HUES48 (cell line): ENCODE results near the gene WFS1.

Experiments
- H3K27ac ChIP-seq: one replicate; pipeline ENCODE4 v1.7.0; 2013; ENCODE audit warnings: low read depth, low read length, inconsistent platforms
- H3K27me3 ChIP-seq: 2 replicates; pipeline ENCODE4 v1.6.1; 2013; ENCODE audit warnings: mild to moderate bottlenecking, low read length; ENCODE audit not compliant: control insufficient read depth, insufficient read depth
- H3K36me3 ChIP-seq: 2 replicates; pipeline ENCODE4 v1.6.1; 2013; ENCODE audit warnings: low read length; ENCODE audit not compliant: control insufficient read depth, insufficient read depth
- H3K4me1 ChIP-seq: 2 replicates; pipeline ENCODE4 v1.6.1; 2013; ENCODE audit warnings: mild to moderate bottlenecking, low read length; ENCODE audit not compliant: control insufficient read depth, insufficient read depth
- H3K4me3 ChIP-seq: 2 replicates; pipeline ENCODE4 v1.5.1; 2013; ENCODE audit warnings: mild to moderate bottlenecking, low read depth, low read length
- H3K9ac ChIP-seq: 2 replicates; pipeline ENCODE4 v1.6.1; 2013; ENCODE audit warnings: mild to moderate bottlenecking, low read depth, low read length, moderate library complexity
- H3K9me3 ChIP-seq: 2 replicates; pipeline ENCODE4 v1.6.1; 2013; ENCODE audit warnings: low read length; ENCODE audit not compliant: control insufficient read depth, insufficient read depth

WFS1 gene

DNA sequence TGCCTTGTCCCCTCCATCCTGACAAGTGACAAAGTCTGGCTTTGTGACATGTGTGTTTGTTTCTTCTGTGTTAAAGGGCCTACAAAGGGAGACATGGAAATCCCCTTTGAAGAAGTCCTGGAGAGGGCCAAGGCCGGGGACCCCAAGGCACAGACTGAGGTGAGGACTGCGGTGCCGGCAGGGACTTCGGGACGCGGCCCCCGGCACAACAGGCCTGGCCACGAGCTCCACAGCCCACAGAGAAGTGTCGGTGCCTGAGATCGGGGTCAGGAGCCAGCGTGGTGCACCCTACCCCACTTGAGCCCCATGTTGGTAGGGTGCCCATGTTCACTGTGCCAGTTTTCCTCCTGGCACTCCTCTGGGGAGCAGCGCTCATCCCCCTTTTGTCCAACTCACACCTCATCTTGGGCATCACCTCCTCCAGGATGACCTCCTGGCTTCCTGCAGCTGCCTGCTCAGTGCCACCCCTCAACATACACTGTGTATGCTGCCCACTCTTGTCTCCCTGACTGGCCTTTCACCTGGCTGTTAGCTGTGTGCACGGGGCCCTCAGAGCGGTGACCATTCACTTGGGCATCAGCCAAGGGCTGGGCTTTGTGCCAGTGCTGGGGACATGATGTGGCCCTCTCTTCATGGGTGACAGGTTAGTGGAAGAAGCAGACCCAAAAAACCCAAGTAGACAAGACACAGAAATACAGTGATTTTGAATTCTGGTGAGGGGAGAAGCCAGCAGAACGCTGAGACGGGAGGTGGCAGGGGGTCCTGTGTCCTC, 17.6 kb downstream of the WFS1 start:
- Histone ChIP-seq H3K27ac (no peak overlapping the region), H3K9ac (no peak overlapping the region), H3K36me3 (peaks cover 43% of the 10 kb centered on the region), H3K4me1 (no peaks in the 10 kb centered on the region), H3K27me3 (no peaks in the 10 kb centered on the region), H3K9me3 (no peaks in the 10 kb centered on the region), H3K4me3 (no peak overlapping the region)

- H3K27ac ChIP-seq: no peak overlapping the region
- H3K4me3 ChIP-seq: no peak overlapping the region
- no peaks in the 10 kb centered on the region for H3K9me3 ChIP-seq
- H3K9ac ChIP-seq: no peak overlapping the region
- no peaks in the 10 kb centered on the region for H3K27me3 ChIP-seq
- H3K4me1 ChIP-seq: no peaks in the 10 kb centered on the region
- H3K36me3 ChIP-seq: peaks cover 48% of the 10 kb centered on the region
Observed at GRCh38 chr4:6288342-6288741, 18.7 kb downstream of the WFS1 start.

DNA sequence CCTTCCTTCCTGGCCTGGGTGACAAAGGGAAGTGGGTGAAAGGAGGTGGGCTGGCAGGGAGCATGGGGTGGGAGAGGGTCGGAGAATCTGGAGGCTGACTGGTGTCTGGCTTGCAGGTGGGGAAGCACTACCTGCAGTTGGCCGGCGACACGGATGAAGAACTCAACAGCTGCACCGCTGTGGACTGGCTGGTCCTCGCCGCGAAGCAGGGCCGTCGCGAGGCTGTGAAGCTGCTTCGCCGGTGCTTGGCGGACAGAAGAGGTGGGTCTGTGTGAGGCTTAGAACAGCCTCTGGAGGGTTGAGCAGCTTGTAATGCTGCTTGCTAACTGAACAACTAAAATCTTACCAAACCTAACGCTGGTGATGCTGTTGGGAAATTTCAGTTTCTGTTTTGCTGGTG, 19.2 kb downstream of the WFS1 start:
- Histone ChIP-seq H3K36me3 (peaks cover 48% of the 10 kb centered on the region), H3K9me3 (no peaks in the 10 kb centered on the region), H3K27ac (no peak overlapping the region), H3K4me1 (no peaks in the 10 kb centered on the region), H3K4me3 (no peak overlapping the region), H3K27me3 (no peaks in the 10 kb centered on the region), H3K9ac (no peak overlapping the region)

GRCh38 chr4:6290256-6290655, 20.6 kb downstream of the WFS1 start:
- Histone ChIP-seq H3K4me1 (no peaks in the 10 kb centered on the region), H3K9ac (no peak overlapping the region), H3K27ac (no peak overlapping the region), H3K27me3 (no peaks in the 10 kb centered on the region), H3K4me3 (no peak overlapping the region), H3K36me3 (peaks cover 56% of the 10 kb centered on the region), H3K9me3 (no peaks in the 10 kb centered on the region)

DNA sequence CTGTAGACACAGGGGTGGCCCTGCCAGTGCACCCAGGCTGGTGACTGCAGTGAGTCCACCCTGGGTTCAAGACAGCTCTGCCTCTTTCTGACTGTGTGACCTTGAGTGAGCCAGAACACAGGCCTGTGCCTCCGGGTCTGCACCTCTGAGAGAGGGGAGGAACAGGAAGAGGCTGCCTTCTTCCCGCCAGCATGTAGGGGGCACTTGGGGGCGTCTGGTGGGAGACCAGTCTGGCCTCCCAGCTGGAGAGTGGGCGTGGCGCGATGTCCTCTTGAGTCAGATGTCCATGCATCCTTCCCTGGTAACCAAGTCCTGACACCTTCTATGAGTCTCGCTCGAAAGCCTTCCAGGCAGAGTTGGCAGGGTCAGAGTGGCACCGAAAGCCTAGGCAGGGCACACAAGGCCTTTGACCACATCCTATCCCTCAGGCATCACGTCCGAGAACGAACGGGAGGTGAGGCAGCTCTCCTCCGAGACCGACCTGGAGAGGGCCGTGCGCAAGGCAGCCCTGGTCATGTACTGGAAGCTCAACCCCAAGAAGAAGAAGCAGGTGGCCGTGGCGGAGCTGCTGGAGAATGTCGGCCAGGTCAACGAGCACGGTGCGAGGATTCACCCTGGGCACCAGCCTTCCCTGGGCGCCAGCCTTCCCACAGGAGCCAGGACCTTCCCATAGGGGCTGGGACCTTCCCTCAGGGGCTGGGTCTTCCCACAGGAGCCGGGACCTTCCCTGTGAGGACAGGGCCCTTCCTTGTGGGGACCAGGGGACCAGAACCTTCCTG, 21.3 kb downstream of the WFS1 start:
- Histone ChIP-seq H3K9me3 (no peaks in the 10 kb centered on the region), H3K27ac (no peak overlapping the region), H3K4me1 (no peaks in the 10 kb centered on the region), H3K36me3 (peaks cover 63% of the 10 kb centered on the region), H3K27me3 (no peaks in the 10 kb centered on the region), H3K4me3 (no peak overlapping the region), H3K9ac (no peak overlapping the region)

- H3K4me3 ChIP-seq: no peak overlapping the region
- H3K4me1 ChIP-seq: no peaks in the 10 kb centered on the region
- H3K27ac ChIP-seq: no peak overlapping the region
- H3K9me3 ChIP-seq: no peaks in the 10 kb centered on the region
- peaks cover 62% of the 10 kb centered on the region for H3K36me3 ChIP-seq
- H3K9ac ChIP-seq: no peak overlapping the region
- H3K27me3 ChIP-seq: no peaks in the 10 kb centered on the region
Observed at GRCh38 chr4:6291784-6292297, 22.2 kb downstream of the WFS1 start.

- H3K27ac ChIP-seq: no peak overlapping the region
- no peaks in the 10 kb centered on the region for H3K9me3 ChIP-seq
- no peak overlapping the region for H3K4me3 ChIP-seq
- no peaks in the 10 kb centered on the region for H3K27me3 ChIP-seq
- peaks cover 57% of the 10 kb centered on the region for H3K36me3 ChIP-seq
- H3K9ac ChIP-seq: no peak overlapping the region
- H3K4me1 ChIP-seq: no peaks in the 10 kb centered on the region
Observed at GRCh38 chr4:6292376-6293096, 22.9 kb downstream of the WFS1 start.

DNA sequence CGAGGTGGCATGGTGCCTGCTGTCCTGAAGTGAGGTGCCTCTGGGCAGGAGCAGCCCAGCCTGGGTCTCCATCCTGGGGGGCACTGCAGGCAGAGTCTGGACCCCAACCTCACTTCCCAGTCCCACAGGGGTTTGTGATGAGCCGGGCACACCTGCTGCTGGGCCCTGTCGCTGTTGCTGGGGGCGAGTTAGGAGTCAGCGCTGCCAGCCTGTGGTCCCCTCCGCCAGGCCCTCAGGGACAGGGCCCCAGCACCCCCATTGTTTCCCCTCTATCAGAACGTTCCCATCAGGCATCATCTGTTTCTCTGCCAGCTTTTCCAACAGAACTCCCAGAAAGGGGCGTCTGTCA, 23.4 kb downstream of the WFS1 start:
- Histone ChIP-seq H3K4me1 (no peaks in the 10 kb centered on the region), H3K9ac (no peak overlapping the region), H3K36me3 (peaks cover 60% of the 10 kb centered on the region), H3K9me3 (no peaks in the 10 kb centered on the region), H3K27ac (no peak overlapping the region), H3K27me3 (no peaks in the 10 kb centered on the region), H3K4me3 (no peak overlapping the region)

GRCh38 chr4:6293661-6294060, 24.0 kb downstream of the WFS1 start:
- Histone ChIP-seq H3K4me3 (no peak overlapping the region), H3K4me1 (no peaks in the 10 kb centered on the region), H3K27ac (no peak overlapping the region), H3K9ac (no peak overlapping the region), H3K36me3 (peaks cover 58% of the 10 kb centered on the region), H3K9me3 (no peaks in the 10 kb centered on the region), H3K27me3 (no peaks in the 10 kb centered on the region)

DNA sequence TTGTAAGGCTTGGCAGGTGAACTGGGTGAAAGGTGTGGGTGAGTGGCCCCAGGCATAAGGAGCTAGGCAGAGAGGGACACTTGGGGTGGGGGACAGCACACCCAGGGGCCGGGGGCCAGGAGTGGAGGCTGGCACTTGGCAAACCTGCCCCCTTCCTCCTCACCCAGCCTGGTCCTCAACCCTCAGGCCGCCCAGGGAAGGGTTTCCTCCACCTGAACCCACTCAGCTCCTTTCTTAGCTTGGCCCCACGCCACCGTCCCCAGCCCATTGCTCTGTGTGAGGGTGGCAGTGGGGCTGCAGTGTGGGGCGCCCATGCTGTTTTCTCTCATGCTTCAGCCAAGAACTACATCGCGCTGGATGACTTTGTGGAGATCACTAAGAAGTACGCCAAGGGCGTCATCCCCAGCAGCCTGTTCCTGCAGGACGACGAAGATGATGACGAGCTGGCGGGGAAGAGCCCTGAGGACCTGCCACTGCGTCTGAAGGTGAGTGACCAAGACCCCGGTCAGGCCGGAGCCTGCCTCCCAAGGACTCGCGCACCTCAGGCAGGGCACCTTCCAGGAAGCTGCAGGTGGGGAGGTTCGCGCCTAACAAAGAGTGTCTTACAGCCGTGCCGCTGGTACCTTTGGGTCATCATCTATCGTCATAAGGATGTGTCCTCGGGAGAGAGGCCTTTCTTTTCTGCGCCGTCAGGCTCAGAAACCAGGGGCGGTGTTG, 25.2 kb downstream of the WFS1 start:
- H3K9me3 ChIP-seq: no peaks in the 10 kb centered on the region
- no peaks in the 10 kb centered on the region for H3K4me1 ChIP-seq
- H3K9ac ChIP-seq: no peak overlapping the region
- peaks cover 49% of the 10 kb centered on the region for H3K36me3 ChIP-seq
- H3K4me3 ChIP-seq: no peak overlapping the region
- H3K27ac ChIP-seq: no peak overlapping the region
- no peaks in the 10 kb centered on the region for H3K27me3 ChIP-seq
